Activated naive CD4-positive, alpha-beta T cell treated with anti-CD3 and anti-CD28 coated beads, Interleukin-2, amount 50 U/mL, for 72 hours (primary cell): ENCODE results near the gene C11orf91. TPM values are rescaled to one million over a fixed set of nuclear protein-coding genes. Genes with fewer than 3 reads are reported as not detected.

Experiments used
- ATAC-seq, 2 donors: fragments of 150-1000 bp; cut with Tn5 transposase; 2 replicates each; pipeline ENCODE4 v1.10.0; 2021; ENCODE audit warnings: mild to moderate bottlenecking in 2 of 2, moderate library complexity in 2 of 2
- DNase-seq, 2 donors: peaks; one replicate each; pipeline ENCODE4 v3.0.0; 2021 to 2022; ENCODE audit warnings: low spot score in 2 of 2
- H3K27ac Mint-ChIP-seq, 2 donors: one replicate each; pipeline ENCODE4 v1.8.0; 2022; ENCODE audit warnings: mild to moderate bottlenecking in 2 of 2, mixed read lengths in 2 of 2
- H3K36me3 Mint-ChIP-seq, 2 donors: one replicate each; pipeline ENCODE4 v1.8.0; 2022; ENCODE audit warnings: mixed read lengths in 2 of 2
- H3K9me3 Mint-ChIP-seq, 2 donors: one replicate each; pipeline ENCODE4 v1.8.0; 2022; ENCODE audit warnings: mixed read lengths in 2 of 2
- total RNA-seq, 2 donors: library from RNA; stranded (reverse); gene quantifications; one replicate each; pipeline ENCODE4 v1.2.3, GENCODE V29; 2022

C11orf91 gene
- total RNA-seq, 2 donors from 2014 or later = not detected

DNA sequence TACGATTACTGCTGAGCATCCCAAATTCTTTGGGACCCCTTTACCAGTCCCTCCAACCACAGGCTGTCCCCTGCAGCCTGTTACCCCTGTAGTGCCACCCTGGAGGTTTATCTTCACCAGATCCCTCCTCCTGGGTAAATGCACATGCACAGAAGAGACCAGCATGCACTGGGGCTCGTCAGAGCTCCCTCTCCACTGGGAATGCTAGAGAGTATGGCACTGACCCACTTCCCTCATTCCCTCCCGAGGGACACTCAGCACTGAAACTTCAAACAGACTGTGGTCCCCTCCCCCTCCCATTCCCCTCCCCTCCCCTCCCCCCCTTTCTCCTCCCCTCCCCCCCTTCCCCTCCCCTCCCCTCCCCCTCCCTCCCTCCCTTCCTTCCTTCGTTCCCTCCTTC, 49.1 kb downstream of the C11orf91 start:
- Mint-ChIP-seq H3K27ac (no peak overlapping the region), H3K36me3 (no peaks in the 10 kb centered on the region), H3K9me3 (no peaks in the 10 kb centered on the region)
- no peak for ATAC-seq
- no peak for DNase-seq

GRCh38 chr11:33649944-33650343, 50.7 kb downstream of the C11orf91 start:
- Mint-ChIP-seq H3K9me3 (no peaks in the 10 kb centered on the region), H3K36me3 (no peaks in the 10 kb centered on the region), H3K27ac (no peak overlapping the region)
- DNase-seq (no peak), ATAC-seq (no peak)

Other genes starting within 250 kb of the C11orf91 start
- 10 to 100 TPM; 41.9 to 61.7 TPM for gene CD59, start 35.6 kb upstream of the C11orf91 start, total RNA-seq
- 10 to 100 TPM; 13.3 to 18.4 TPM for gene FBXO3, start 73.7 kb upstream of the C11orf91 start, total RNA-seq
- not detected for gene LMO2, start 191.2 kb upstream of the C11orf91 start, total RNA-seq